GM18499 (cell line): Measurements from ENCODE around the gene KIAA0513.

Experiments
- ATAC-seq: cut with Tn5 transposase; IDR thresholded peaks from one replicate; pipeline ENCODE4 v1.9.1; 2021; ENCODE audit warnings: moderate number of reproducible peaks; ENCODE audit not compliant: insufficient read depth, unreplicated experiment

Gene KIAA0513

GRCh38 chr16:85126705-85127378 is 99.2 kb downstream of the KIAA0513 start:
- ATAC-seq: no peak

DNA sequence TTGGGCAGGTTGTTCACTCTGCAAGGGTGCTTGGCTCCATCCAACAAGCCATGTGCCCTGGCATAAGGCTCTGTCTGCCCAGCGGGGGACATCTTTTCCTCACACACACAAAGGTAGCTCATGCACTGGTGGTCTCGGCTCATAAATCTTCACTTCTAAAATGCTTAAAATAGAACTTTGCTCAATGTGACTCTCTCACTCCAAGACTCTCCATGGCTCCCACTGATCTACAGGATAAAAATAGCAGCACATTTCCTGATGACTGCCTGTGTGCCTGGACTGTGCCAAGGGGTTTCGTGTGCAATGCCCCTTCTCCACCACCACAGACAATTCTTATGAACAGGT is 99.8 kb downstream of the KIAA0513 start:
- no peak for ATAC-seq

DNA sequence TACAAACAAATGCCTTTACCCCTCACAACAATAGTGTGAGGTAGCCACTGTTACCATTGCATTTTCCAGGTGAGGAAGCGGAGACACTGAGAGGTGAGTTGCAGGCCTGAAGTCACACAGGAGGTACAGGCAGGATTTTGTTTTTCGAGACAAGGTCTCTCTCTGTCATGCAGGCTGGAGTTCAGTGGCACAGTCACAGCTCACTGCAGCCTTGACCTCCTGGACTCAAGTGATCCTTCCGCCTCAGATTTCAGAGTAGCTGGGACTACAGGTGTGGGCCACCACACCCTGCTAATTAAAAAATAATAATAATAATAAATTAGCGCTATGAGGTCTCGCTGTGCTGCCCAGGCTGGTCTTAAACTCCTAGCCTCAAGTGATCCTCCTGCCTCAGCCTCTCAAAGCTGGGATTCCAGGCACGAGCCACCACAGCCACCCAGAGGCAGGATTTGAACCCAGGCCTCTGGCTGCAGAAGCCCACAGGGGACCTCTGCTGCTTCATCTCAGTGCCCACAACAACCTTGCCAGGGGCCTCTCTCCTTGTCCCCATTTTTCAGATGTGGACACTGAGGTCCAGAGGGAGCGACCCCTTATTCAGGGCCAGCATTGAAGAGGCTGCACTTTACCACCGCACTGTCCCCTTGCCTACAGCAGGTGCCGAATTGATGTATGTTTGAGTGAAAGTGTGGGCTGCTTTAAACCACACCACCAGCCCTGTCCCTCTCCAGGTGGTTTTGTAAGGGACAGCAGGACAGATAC is 100.7 kb downstream of the KIAA0513 start:
- ATAC-seq: no peak

DNA sequence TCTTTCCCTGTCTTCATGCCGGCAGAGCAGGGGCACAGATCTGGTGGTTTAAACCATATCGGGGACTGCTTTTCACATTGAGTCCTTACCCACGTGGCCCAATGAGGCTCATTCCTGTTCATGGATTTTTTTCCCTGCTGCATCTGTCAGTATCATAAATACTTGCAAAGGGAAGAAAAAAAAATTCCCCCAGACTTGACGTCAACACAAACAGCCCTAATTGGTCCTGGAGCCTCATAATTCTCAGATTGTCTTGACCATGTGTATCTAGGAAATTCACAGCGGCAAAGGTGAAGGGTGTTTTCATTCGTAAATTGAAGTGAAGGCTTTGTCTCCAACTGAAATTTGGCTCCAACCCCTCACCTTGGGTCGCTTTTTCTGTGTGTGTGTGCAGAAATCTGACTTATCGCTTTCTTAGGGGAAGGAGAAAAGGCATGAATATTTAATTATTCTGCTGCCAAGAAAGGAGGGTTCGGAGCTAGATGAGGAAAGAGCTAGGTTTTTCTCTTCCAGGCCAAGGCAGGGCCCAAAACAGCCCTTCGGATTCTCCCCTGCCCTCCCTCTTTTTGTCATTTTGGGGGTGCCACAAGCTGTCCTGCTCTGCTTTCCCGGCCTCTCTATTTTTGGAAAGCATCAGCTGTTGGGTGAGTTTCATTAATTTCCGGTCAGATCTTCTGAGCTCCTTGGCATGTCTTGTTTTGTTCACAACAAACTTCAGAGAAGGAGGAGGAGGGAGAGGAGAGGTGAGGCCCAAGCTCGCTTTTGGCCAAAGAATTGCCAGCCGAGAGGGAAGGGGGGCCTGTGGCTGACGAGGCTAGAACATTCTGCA is 102.5 kb downstream of the KIAA0513 start:
- no peak for ATAC-seq

DNA sequence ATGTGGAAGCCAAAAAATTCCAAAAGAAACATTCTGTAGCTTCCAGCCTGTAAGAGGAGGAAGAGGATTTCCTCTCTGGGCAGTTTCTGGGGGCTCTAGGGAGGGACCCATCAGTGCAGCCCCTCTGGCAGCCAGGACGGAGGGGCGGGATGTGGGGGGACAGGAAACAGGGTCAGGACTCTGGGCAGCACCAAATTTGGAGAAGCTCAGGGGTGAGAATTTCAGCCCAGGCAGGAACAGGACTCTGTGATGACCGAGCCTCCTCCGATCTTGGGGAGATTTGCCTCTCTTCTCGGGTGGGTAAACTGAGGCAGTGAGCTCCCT is 103.1 kb downstream of the KIAA0513 start:
- ATAC-seq: no peak

- no peak for ATAC-seq
These were observed 105.1 kb downstream of the KIAA0513 start for GRCh38 chr16:85132456-85133289.

- no peak for ATAC-seq
These were observed 105.7 kb downstream of the KIAA0513 start for GRCh38 chr16:85133290-85133599.

DNA sequence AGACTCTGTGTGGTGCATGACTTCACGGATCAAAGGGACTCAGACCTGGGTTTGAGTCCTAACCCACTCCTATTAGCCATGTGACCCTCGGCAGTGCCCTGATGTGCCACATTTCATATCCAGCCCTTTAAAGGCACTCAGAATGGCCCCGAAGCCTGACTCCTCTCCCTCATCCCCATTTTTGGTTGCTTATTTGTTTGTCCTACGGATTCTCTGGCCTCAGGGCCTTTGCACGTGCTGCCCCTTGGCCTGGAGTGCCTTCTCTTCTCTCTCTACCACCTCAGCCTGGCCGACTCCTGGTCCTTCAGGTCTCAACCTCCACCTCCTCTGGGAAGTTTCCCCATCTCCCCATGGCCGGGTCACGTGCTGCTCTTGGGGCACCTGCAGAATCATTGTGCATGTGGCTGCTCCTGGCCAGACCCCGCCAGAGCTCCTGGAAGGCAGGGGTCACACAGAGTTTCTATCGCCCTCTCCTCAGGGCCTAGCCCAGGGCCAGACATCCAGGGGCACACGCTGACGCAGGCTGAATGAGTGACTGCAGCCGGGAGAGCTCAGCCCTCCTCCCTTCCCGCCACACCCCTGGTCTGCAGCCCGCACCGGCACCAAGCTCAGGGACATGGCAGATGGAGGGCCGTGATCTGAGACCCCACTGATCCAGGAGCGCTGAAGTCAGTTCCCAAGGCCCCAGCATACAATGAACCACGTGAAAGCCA is 106.6 kb downstream of the KIAA0513 start:
- ATAC-seq: no peak

DNA sequence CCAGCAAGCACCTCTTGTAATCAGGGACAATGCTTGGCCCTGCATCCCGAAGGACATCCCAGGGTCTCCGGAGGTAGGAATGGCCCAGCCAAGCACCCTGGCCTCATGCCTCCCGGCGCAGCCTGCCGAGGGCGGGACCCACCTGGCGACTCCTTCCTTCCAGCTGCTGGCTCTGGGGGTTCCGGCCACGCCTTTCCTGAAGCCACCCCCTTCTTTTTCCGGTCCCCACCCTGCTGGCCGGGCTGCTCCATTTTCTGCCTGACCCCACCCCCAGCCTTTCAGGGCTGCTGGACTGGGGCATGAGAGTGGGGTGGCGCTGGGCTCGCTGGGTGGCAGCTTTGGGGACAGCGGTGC is 107.2 kb downstream of the KIAA0513 start:
- ATAC-seq: no peak

GRCh38 chr16:85136213-85136701 is 108.7 kb downstream of the KIAA0513 start:
- ATAC-seq: no peak

DNA sequence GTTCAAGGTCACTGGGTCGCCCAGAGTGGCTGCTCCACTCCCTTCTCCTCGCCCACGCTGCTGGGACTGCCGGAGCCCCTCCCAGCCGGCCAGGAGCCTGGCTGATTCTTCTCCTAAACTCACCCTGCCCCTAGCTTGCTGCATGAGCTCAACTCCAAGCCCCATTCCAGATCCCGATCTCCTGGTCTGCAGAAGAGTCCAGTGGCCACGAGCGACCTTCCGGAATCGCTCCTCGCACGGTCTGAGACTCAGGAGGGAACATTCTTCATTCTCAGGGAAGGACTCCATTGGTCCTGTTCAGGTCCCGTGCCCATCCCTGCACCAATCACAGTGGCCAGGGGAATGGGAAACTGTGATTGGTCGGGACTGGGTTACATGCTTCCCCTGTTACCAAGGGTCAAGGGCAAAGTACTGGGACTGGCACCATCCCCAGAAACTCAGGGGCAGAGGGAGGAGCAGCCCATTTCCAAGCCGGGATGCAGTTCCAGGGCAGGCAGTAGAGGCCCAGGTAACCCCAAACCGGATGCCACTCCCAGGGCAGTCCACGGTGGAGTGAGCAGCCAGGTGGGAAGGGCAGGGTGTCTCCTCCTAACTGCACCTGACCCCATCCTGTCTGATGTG is 109.2 kb downstream of the KIAA0513 start:
- ATAC-seq: no peak

GRCh38 chr16:85137323-85138072 is 109.9 kb downstream of the KIAA0513 start:
- no peak for ATAC-seq

DNA sequence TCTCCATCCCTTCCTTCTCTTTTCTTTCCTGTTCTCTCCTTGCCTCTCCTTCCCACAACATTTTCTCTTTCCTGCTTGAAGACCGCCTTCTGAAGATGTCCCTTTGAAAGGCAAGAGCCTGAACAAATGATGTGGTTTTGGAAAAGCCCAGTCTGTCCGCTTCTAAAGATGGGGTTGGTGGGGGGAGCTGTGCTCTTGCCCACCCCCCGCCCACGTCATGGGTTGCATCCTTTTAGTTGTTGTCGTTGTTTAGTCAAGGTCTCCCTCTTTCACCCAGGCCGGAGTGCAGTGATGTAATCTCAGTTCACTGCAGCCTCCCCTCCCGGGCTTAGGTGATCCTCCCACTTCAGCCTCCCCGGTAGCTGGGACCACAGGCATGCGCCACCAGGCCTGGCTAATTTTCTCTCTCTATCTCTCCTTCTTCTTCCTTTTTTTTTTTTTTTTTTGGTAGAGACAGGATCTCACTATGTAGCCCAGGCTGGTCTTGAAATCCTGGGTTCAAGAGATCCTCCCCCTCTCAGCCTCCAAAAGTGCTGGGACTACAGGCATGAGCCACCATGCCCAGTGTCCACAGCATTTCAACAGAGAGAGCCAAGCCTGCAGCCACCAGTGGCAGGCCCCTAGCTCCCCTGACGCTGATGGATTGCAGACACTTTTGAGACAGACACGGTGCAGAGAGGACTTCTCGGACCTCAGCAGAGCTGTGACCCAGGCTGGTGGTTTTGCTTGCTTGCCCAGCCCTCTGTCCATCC is 110.7 kb downstream of the KIAA0513 start:
- no peak for ATAC-seq

- no peak for ATAC-seq
These were observed 111.4 kb downstream of the KIAA0513 start for GRCh38 chr16:85138825-85139627.

DNA sequence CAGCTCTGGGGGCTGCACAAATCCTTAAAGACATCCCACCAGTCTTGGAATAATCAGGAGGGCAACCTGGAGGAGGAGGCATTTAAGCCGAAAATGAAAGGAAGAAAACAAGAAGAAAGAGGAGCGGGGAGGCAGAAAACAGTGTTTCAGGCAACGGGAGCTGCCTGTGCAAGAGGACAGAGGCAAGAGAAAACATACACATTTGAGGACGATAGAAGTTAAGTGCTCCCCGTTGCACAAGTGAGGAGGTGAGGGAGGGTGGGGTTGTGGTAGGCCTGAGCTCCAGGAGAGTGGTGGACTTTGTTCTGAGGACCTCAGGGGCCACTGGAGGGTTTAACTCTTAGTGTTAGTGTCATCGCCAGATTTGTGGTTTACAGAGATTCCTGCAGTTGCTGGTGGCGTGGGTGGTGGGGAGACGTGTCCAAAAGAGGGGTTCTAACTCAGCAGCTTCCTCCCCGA is 112.3 kb downstream of the KIAA0513 start:
- ATAC-seq: no peak

- no peak for ATAC-seq
These were observed 112.9 kb downstream of the KIAA0513 start for GRCh38 chr16:85140455-85141012.
